SU-DHL-6 (cell line): Measurements from ENCODE around the gene ADCY2.

ENCODE experiments used
- H2AFZ ChIP-seq: fragments of 200-600 bp; sonication (generic); 2 replicates; pipeline ENCODE4 v1.6.1; 2014; ENCODE audit warnings: low read depth, mild to moderate bottlenecking, moderate library complexity, mixed read lengths, antibody characterized with exemption, low read length; ENCODE audit not compliant: severe bottlenecking
- H3F3A ChIP-seq: fragments of 200-600 bp; shearing (Covaris generic); 2 replicates; pipeline ENCODE4 v1.6.0; 2016; ENCODE audit warnings: antibody characterized with exemption, mild to moderate bottlenecking; ENCODE audit not compliant: insufficient read depth
- H3K27ac ChIP-seq: fragments of 200-600 bp; sonication (generic); 2 replicates; pipeline ENCODE4 v1.5.1; 2016; ENCODE audit warnings: low read depth, mild to moderate bottlenecking, low read length, moderate library complexity, mixed read lengths
- H3K27me3 ChIP-seq: fragments of 200-600 bp; sonication (generic), shearing (Covaris generic); 2 replicates; pipeline ENCODE4 v1.6.0; 2014; ENCODE audit warnings: mild to moderate bottlenecking, low read length
- H3K36me3 ChIP-seq: fragments of 200-600 bp; sonication (generic); 2 replicates; pipeline ENCODE4 v1.6.1; 2014; ENCODE audit warnings: mild to moderate bottlenecking, low read length, mixed read lengths
- H3K4me2 ChIP-seq: fragments of 300-600, 200-600 bp; shearing (Covaris generic), sonication (generic); 2 replicates; pipeline ENCODE4 v1.6.0; 2014; ENCODE audit warnings: low read length, low read depth, mild to moderate bottlenecking; ENCODE audit not compliant: poor library complexity, severe bottlenecking
- H3K4me3 ChIP-seq: fragments of 200-600 bp; sonication (generic); 2 replicates; pipeline ENCODE4 v1.5.1; 2014; ENCODE audit warnings: antibody characterized with exemption, low read length, mild to moderate bottlenecking, mixed read lengths; ENCODE audit not compliant: insufficient read depth, poor library complexity, severe bottlenecking
- H3K79me2 ChIP-seq: fragments of 200-600 bp; sonication (generic); 2 replicates; pipeline ENCODE4 v1.6.1; 2014; ENCODE audit warnings: mild to moderate bottlenecking, low read length, moderate library complexity; ENCODE audit not compliant: insufficient read depth
- H3K9ac ChIP-seq: fragments of 200-600 bp; sonication (generic); 2 replicates; pipeline ENCODE4 v1.7.0; 2014; ENCODE audit warnings: mild to moderate bottlenecking, low read length
- H3K9me2 ChIP-seq: fragments of 200-600 bp; sonication (generic); replicated peaks from 2 replicates; pipeline ENCODE4 v1.6.1; 2014; ENCODE audit warnings: low read length; ENCODE audit not compliant: insufficient read depth
- H3K9me3 ChIP-seq: fragments of 200-600 bp; sonication (generic); 2 replicates; pipeline ENCODE4 v1.6.1; 2014; ENCODE audit warnings: low read length, mixed read lengths; ENCODE audit not compliant: insufficient read depth
- H4K20me1 ChIP-seq: fragments of 200-600 bp; sonication (generic); 2 replicates; pipeline ENCODE4 v1.6.1; 2014; ENCODE audit warnings: low read depth, mild to moderate bottlenecking, antibody characterized with exemption, low read length, moderate library complexity, mixed read lengths
- EZH2phosphoT487 ChIP-seq: fragments of 200-600 bp; sonication (generic), shearing (Covaris generic); conservative IDR thresholded peaks from 2 replicates; pipeline ENCODE4 v1.6.1; 2018; ENCODE audit warnings: mild to moderate bottlenecking, antibody characterized with exemption, low read length, moderate library complexity, mixed read lengths
- TF ChIP-seq, protein P1 (sequence below): fragments of 200-600 bp; sonication (generic); IDR thresholded peaks from one replicate; pipeline ENCODE4 v1.5.1; 2017; ENCODE audit warnings: antibody characterized with exemption, mild to moderate bottlenecking, low read length, moderate library complexity; ENCODE audit not compliant: insufficient read depth, poor library complexity, severe bottlenecking

The ADCY2 gene

DNA sequence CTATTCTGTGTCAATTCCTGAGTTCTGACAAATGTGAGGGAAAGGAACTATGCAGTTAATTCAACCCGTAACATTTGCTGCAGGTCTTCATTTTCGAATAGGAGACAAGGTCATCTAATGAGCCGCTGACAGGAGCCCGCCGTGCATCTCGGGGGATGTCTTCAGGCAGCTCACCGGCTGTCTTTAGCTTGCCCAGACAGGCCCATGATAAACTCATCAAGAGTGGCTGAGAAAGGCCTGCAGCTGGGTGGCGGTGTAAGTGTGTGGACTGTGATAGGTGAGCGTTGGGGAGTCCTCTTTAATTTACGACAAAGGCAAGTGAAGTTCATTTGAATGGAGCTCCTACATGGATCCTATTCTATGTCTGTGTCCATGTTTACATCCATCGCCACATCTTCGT is 190.5 kb downstream of the ADCY2 start:
- H3K36me3 ChIP-seq = no peaks in the 10 kb centered on the region
- H3K9me3 ChIP-seq = no peaks in the 10 kb centered on the region
- no peaks in the 10 kb centered on the region for H4K20me1 ChIP-seq
- no peak overlapping the region for H3K4me2 ChIP-seq
- no peak overlapping the region for H3K27ac ChIP-seq
- no peaks in the 10 kb centered on the region for H3F3A ChIP-seq
- H3K79me2 ChIP-seq = no peaks in the 10 kb centered on the region
- H3K9me2 ChIP-seq = no peaks in the 10 kb centered on the region
- H3K9ac ChIP-seq = no peak overlapping the region
- no peak overlapping the region for H3K4me3 ChIP-seq
- TF ChIP-seq EZH2phosphoT487 = no peak
- TF ChIP-seq, protein P1, sequence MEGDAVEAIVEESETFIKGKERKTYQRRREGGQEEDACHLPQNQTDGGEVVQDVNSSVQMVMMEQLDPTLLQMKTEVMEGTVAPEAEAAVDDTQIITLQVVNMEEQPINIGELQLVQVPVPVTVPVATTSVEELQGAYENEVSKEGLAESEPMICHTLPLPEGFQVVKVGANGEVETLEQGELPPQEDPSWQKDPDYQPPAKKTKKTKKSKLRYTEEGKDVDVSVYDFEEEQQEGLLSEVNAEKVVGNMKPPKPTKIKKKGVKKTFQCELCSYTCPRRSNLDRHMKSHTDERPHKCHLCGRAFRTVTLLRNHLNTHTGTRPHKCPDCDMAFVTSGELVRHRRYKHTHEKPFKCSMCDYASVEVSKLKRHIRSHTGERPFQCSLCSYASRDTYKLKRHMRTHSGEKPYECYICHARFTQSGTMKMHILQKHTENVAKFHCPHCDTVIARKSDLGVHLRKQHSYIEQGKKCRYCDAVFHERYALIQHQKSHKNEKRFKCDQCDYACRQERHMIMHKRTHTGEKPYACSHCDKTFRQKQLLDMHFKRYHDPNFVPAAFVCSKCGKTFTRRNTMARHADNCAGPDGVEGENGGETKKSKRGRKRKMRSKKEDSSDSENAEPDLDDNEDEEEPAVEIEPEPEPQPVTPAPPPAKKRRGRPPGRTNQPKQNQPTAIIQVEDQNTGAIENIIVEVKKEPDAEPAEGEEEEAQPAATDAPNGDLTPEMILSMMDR = no peak
- no peaks in the 10 kb centered on the region for H3K27me3 ChIP-seq
- H2AFZ ChIP-seq = no peak overlapping the region

DNA sequence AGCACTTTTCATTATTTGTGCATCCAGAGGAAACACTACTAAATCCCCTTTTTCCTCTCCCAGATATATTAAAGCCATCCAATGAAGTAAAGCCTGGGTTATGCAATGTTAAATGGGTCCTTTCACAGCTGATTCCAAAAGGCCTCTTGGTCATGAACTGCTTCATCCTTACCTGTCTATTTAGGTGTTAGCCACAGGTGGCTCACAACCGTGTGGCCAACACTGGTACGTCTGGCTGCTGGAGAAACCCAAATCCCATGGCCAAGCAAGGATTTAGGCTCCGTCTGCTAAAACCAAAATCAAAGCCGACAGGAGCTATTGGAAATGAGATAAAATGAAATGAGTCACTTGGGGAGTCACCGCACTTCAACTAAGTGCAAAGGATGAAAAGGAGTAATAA is 193.9 kb downstream of the ADCY2 start:
- H4K20me1 ChIP-seq = no peaks in the 10 kb centered on the region
- H3K79me2 ChIP-seq = no peaks in the 10 kb centered on the region
- no peak overlapping the region for H2AFZ ChIP-seq
- no peak overlapping the region for H3K27ac ChIP-seq
- H3K4me3 ChIP-seq = no peak overlapping the region
- H3K9me2 ChIP-seq = no peaks in the 10 kb centered on the region
- no peaks in the 10 kb centered on the region for H3F3A ChIP-seq
- no peak for TF ChIP-seq EZH2phosphoT487
- TF ChIP-seq, protein P1 = no peak
- no peaks in the 10 kb centered on the region for H3K36me3 ChIP-seq
- H3K4me2 ChIP-seq = no peak overlapping the region
- no peak overlapping the region for H3K9ac ChIP-seq
- H3K27me3 ChIP-seq = no peaks in the 10 kb centered on the region
- H3K9me3 ChIP-seq = no peaks in the 10 kb centered on the region

DNA sequence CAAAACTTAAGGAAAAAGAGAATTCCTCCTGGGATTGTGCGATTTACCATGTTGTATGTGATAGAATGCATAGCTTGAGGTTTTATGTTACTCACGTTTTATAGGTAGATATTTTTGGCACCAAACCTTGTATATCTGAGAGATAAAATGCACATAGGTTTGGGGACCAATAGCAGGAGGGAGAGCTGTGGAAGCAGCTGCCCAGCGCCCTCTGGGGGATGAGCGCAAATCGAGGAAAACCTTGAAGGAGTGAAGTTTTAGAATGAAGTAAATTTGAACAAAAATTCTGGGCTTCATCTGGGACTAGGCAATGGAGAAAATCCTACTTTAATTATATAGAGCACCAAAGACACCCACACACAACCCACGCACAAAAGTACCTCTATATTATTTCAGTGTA is 197.0 kb downstream of the ADCY2 start:
- H3K27me3 ChIP-seq = no peaks in the 10 kb centered on the region
- no peaks in the 10 kb centered on the region for H3K9me2 ChIP-seq
- TF ChIP-seq, protein P1 = peak; percentile 13
- TF ChIP-seq EZH2phosphoT487 = no peak

More for the DNA sequence above, 197.0 kb downstream of the ADCY2 start:
- Histone ChIP-seq H3K4me2 (no peak overlapping the region), H2AFZ (no peak overlapping the region), H3K36me3 (no peaks in the 10 kb centered on the region), H4K20me1 (no peaks in the 10 kb centered on the region), H3K27ac (no peak overlapping the region), H3K9ac (no peak overlapping the region), H3F3A (no peaks in the 10 kb centered on the region), H3K79me2 (no peaks in the 10 kb centered on the region), H3K4me3 (no peak overlapping the region), H3K9me3 (no peaks in the 10 kb centered on the region)
